Hepatocyte (in vitro differentiated cells): ENCODE measurements around the gene RXFP4. TPM values are rescaled to one million over a fixed set of nuclear protein-coding genes. Genes with fewer than 3 reads are reported as not detected.

Experiments
- DNase-seq: peaks from one replicate; pipeline ENCODE4 v3.0.0-alpha.2; 2016; ENCODE audit warnings: low spot score
- H2AFZ ChIP-seq: fragments of 200-600 bp; sonication (generic); 2 replicates; pipeline ENCODE4 v1.6.0; 2016; ENCODE audit warnings: antibody characterized with exemption, mild to moderate bottlenecking
- H3K27ac ChIP-seq: fragments of 200-600 bp; sonication (generic); 2 replicates; pipeline ENCODE4 v1.5.1; 2016; ENCODE audit warnings: mild to moderate bottlenecking
- H3K27me3 ChIP-seq: fragments of 200-600 bp; sonication (generic); 2 replicates; pipeline ENCODE4 v1.6.1; 2016
- H3K36me3 ChIP-seq: fragments of 200-600 bp; sonication (generic); replicated peaks from 2 replicates; pipeline ENCODE4 v1.5.1; 2016; ENCODE audit warnings: low read depth; ENCODE audit not compliant: insufficient read depth
- H3K4me1 ChIP-seq: fragments of 200-600 bp; sonication (generic); 2 replicates; pipeline ENCODE4 v1.5.1; 2016; ENCODE audit warnings: mild to moderate bottlenecking, moderate library complexity; ENCODE audit not compliant: insufficient read depth
- H3K4me2 ChIP-seq: fragments of 200-600 bp; sonication (generic); 2 replicates; pipeline ENCODE4 v1.6.0; 2016
- H3K4me3 ChIP-seq: fragments of 200-600 bp; sonication (generic); 2 replicates; pipeline ENCODE4 v1.5.1; 2016; ENCODE audit warnings: mild to moderate bottlenecking
- H3K79me2 ChIP-seq: fragments of 200-600 bp; sonication (generic); 2 replicates; pipeline ENCODE4 v1.6.0; 2017; ENCODE audit warnings: mild to moderate bottlenecking
- H3K9me2 ChIP-seq: fragments of 200-600 bp; sonication (generic); replicated peaks from 2 replicates; pipeline ENCODE4 v1.6.0; 2017; ENCODE audit warnings: mild to moderate bottlenecking; ENCODE audit not compliant: insufficient read depth
- H3K9me3 ChIP-seq: fragments of 200-600 bp; sonication (generic); 2 replicates; pipeline ENCODE4 v1.5.1; 2016; ENCODE audit warnings: low read depth, mild to moderate bottlenecking
- H4K20me1 ChIP-seq: fragments of 200-600 bp; sonication (generic); 2 replicates; pipeline ENCODE4 v1.6.0; 2016; ENCODE audit warnings: mild to moderate bottlenecking; ENCODE audit not compliant: insufficient read depth, poor library complexity, severe bottlenecking
- CTCF ChIP-seq: fragments of 200-600 bp; sonication (generic); IDR thresholded peaks from 2 replicates; pipeline ENCODE4 v1.5.1; 2016; ENCODE audit warnings: antibody characterized with exemption, mild to moderate bottlenecking; ENCODE audit not compliant: poor library complexity
- EZH2 ChIP-seq: fragments of 200-600 bp; sonication (generic); IDR thresholded peaks from 2 replicates; pipeline ENCODE4 v1.6.1; 2016; ENCODE audit warnings: antibody characterized with exemption, mild to moderate bottlenecking, borderline replicate concordance
- EZH2phosphoT487 ChIP-seq: fragments of 200-600 bp; sonication (generic); IDR thresholded peaks from one replicate; pipeline ENCODE4 v1.6.1; 2018; ENCODE audit warnings: antibody characterized with exemption, mild to moderate bottlenecking, low read depth, moderate library complexity; ENCODE audit not compliant: unreplicated experiment, severe bottlenecking
- WGBS: methylation state at CpG from one replicate; pipeline ENCODE4 v1.1.6; 2016; ENCODE audit warnings: low lambda C conversion rate; ENCODE audit errors: missing lambda C conversion rate; 5-methylcytosine and 5-hydroxymethylcytosine counted together
- polyA plus RNA-seq: library from polyadenylated mRNA; unstranded; fragments of >200 nt; fragmentation: Nextera tagmentation; extraction: Ambion mirVana; gene quantifications from 2 replicates; pipeline ENCODE4 v1.2.1, GENCODE V29; 2016
- total RNA-seq: library from RNA; depleted of rRNA; stranded (reverse); fragments of >200 nt; gene quantifications from 2 replicates; pipeline ENCODE4 v1.2.3, GENCODE V29; 2014

Gene RXFP4
- total and polyA plus RNA-seq, 2 experiments from 2014 or later: 0.83 TPM; not detected in 1

- TF ChIP-seq EZH2 (no peak), EZH2phosphoT487 (no peak), CTCF (no peak)
- Histone ChIP-seq H3K79me2 (peaks cover 89% of the 10 kb centered on the region), H4K20me1 (peaks cover 24% of the 10 kb centered on the region), H3K4me1 (peaks cover 50% of the 10 kb centered on the region), H3K36me3 (no peaks in the 10 kb centered on the region), H3K27ac (peak overlapping the region; percentile 87), H2AFZ (peak overlapping the region; percentile 58), H3K27me3 (no peaks in the 10 kb centered on the region), H3K4me3 (peak overlapping the region; percentile 96), H3K9me2 (no peaks in the 10 kb centered on the region), H3K9me3 (no peaks in the 10 kb centered on the region), H3K4me2 (peak overlapping the region; percentile 82)
- peak; percentile 68 for DNase-seq
- 3% methylated on average over 32 of the region's 52 CpGs for WGBS
Measured at GRCh38 chr1:155977690-155978324, 36.4 kb downstream of the RXFP4 start.

- WGBS: 1% methylated on average over 21 of the region's 52 CpGs
- Histone ChIP-seq H3K4me3 (peak within 1 kb of the TSS; percentile 96), H3K9me3 (no peaks in the 10 kb centered on the region), H3K27me3 (no peaks in the 10 kb centered on the region), H3K9me2 (no peaks in the 10 kb centered on the region), H3K27ac (peak within 1 kb of the TSS; percentile 87), H4K20me1 (peaks cover 23% of the 10 kb centered on the region), H2AFZ (peak within 1 kb of the TSS; percentile 58), H3K79me2 (peaks cover 82% of the 10 kb centered on the region), H3K36me3 (no peaks in the 10 kb centered on the region), H3K4me2 (peak within 1 kb of the TSS; percentile 82), H3K4me1 (peaks cover 50% of the 10 kb centered on the region)
- DNase-seq: peak; percentile 76
- TF ChIP-seq EZH2phosphoT487: no peak
- TF ChIP-seq CTCF: peak; percentile 44
Measured at GRCh38 chr1:155978325-155978972, 37.0 kb downstream of the RXFP4 start, which contains the start of gene ARHGEF2. Gene ARHGEF2 (minus strand): TSS chr1:155978547. CDS start chr1:155978427, 120 bp downstream.

GRCh38 chr1:155978973-155979429 is 37.6 kb downstream of the RXFP4 start:
- Histone ChIP-seq H3K4me1 (peaks cover 52% of the 10 kb centered on the region), H3K4me3 (peak overlapping the region; percentile 96), H3K4me2 (peak overlapping the region; percentile 82), H3K27me3 (no peaks in the 10 kb centered on the region), H3K79me2 (peaks cover 77% of the 10 kb centered on the region), H3K36me3 (no peaks in the 10 kb centered on the region), H3K9me2 (no peaks in the 10 kb centered on the region), H4K20me1 (peaks cover 19% of the 10 kb centered on the region), H3K9me3 (no peaks in the 10 kb centered on the region), H2AFZ (peak overlapping the region; percentile 51), H3K27ac (peak overlapping the region; percentile 87)
- WGBS: 12% methylated on average over 8 of the region's 8 CpGs
- no peak for DNase-seq
- no peak for TF ChIP-seq CTCF
